Measurements from ENCODE around the gene MTCL1.
"Not testable (repeated sequence)": the region's sequence is repeated elsewhere in the genome, so short reads cannot be mapped to it uniquely, and the experiment has no call there.

Gene MTCL1

GRCh38 chr18:8745355-8746014, 40.1 kb downstream of the MTCL1 start:
- DNase-seq: peak in 3 of 6 experiments; percentile 2 to 10 (median 7)

DNA sequence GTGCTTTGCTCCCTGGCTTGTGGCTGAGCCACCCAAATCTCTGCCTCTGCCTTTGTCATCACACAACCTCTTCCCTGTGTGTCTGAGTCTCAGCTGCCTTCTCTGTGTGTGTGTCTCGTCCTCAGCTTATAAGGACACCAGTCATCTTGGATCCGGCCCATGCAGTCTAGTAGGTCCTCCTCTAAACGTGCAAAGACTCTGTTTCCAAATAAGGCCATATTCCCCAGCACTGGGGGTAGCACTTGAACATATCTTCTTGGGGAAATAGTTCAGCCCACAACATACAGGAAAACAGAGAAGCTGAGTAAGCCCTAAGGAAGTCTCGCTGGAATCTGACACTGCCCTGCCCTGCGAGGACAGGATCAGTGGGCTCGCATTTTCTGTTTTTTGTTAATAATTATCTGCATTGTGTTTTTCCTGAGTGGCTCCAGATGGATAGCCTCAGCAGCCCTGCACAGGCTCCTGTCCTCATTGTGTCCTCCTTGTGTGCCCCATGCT, 42.1 kb downstream of the MTCL1 start:
- no peak for DNase-seq

DNA sequence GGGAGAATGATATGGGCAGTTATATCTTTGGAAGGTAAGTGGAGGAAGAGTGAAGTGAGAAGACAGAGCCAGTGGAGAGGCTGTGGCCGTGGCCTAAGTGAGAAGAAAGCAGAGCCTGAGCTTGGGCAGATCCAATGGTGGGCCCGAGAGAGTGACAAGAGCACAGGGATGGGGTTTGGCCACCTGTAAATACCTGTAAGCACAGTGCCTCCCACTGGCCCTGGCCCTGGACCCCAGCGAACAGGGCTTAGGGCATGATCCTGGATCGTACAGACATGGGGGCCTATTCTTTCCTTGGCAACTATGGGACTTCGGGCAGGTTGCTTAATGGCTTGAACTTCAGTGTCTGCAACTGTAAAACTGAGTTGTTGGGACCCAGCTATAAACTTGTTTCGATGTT, 44.1 kb downstream of the MTCL1 start:
- no peak for DNase-seq

DNA sequence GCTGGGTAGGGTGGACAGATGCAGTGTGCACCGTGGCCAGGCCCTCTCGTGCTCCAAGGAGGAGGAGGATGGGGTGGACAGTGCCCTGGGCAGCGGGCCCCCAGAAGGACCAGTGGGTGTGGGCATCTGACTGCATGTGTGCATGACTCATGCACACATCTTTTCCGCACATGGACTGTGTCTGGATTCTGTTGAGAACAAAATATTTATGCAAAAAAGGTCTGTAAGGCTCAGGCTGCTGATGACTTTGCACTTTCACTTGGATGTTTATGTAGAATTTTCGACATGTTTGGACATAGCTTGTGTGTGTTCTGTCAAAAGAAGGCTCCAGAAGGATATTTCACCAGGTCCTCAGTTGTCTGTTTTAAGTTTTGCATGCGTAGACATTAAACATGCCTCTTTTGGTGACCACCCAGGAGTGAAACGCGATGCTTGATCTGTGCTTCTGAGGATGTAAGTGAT, 45.6 kb downstream of the MTCL1 start:
- no peak for DNase-seq

- DNase-seq: no peak
Observed at GRCh38 chr18:8751692-8752091, 46.3 kb downstream of the MTCL1 start.

DNA sequence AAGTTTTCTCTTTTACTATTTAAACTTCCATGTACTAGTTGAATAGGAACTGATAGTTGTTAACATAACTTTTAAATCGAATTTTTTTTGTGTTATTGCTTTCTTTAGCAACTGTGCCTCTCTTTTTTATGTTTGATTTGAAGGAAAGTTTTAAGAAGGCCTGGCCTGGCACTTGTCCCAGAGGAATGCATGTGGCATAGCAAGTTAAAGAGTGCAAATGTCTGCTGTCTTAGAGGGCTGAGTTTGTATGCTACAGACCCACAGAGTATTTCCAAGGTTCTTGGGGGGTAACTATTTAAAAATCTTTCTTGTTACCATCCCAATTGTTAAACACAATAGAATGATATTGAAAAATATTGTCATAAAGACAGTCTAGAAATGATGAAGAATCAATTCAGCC, 47.0 kb downstream of the MTCL1 start:
- DNase-seq: no peak

GRCh38 chr18:8754995-8755960, 49.9 kb downstream of the MTCL1 start:
- peak; percentile 16 to 88 (median 74) for DNase-seq

GRCh38 chr18:8756571-8756970, 51.2 kb downstream of the MTCL1 start:
- DNase-seq: no peak

DNA sequence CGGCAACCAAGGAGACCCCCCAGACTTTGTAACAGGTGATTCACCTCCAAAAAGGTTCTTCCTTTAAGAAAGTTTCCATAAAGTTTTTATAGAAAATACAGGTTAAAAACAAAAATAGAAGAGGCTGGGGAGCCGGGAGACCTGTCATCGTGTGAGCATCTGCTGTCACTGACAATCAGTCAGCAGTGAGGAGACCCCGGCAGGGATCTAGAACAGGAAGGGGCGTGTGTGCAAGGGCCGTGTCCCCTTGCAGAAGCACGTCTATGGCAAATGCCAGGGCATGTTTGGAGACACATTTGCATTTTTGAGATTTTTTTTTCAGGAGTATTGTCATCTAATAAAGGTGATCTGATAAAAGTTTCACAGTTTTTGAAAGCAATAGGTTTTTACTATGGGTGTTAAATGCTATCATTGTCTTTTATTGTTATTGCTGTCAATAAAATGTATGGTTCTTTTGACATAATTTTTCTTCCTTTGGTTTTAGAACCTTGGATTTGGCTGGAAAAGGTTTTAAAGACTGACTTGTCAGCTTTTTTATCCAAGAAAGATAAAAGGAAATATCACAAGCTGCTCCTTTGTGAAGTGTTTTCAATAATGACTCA, 52.1 kb downstream of the MTCL1 start:
- DNase-seq: no peak

- no peak for DNase-seq
Observed at GRCh38 chr18:8758466-8758865, 53.1 kb downstream of the MTCL1 start.

DNA sequence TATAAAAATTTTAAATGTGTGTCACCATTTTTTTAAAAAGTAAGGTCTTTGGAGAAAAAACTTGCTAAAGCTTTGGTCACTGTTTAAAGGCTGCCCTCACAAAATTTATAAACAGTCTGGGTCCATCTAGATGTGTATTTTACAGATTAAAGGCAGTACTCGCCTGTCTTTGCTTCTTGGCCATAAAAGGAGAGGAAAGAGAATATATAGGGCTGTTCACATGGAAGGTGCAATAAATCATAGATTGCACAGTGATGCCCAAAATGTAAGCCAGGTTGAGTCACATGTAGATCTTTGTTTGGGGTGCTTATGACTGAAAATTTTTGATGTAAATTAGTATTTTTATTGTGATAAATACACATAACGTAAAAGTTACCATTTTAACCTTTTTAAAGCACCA, 55.6 kb downstream of the MTCL1 start:
- no peak for DNase-seq

DNA sequence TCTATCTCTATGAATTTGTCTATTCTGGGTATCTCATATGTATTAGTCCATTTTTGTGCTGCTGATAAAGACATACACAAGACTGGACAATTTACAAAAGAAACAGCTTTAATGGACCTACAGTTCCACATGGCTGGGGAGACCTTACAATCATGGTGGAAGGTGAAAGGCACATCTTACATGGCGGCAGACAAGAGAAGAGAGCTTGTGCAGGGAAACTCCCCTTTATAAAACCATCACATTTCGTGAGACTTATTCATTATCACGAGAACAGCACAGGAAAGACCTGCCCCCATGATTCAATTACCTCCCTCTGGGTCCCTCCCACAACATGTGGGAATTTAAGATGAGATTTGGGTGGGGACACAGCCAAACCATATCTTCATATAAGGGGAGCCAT, 56.2 kb downstream of the MTCL1 start:
- DNase-seq: not testable (repeated sequence)

- no peak for DNase-seq
Observed at GRCh38 chr18:8762968-8763367, 57.6 kb downstream of the MTCL1 start.

DNA sequence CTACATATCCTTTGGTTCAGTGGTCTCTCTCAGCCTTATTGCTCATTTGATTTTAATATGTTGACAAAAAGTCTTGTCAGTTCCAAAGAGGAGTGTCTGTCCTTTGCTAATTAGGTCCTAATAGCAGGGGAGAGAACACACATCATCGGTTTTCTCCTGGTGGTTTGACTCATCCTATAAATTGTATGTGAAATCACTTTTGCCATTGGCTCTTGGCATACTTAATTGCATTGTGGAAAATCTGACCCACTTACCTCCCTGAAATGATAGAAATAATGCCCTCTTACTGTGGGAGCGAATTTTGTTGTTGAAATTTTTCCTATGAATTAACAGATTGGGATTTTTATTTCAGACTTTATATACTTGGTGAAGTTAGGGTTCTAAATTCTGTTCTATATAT, 58.3 kb downstream of the MTCL1 start:
- no peak for DNase-seq

- no peak for DNase-seq
Observed at GRCh38 chr18:8765783-8766463, 60.6 kb downstream of the MTCL1 start.

DNA sequence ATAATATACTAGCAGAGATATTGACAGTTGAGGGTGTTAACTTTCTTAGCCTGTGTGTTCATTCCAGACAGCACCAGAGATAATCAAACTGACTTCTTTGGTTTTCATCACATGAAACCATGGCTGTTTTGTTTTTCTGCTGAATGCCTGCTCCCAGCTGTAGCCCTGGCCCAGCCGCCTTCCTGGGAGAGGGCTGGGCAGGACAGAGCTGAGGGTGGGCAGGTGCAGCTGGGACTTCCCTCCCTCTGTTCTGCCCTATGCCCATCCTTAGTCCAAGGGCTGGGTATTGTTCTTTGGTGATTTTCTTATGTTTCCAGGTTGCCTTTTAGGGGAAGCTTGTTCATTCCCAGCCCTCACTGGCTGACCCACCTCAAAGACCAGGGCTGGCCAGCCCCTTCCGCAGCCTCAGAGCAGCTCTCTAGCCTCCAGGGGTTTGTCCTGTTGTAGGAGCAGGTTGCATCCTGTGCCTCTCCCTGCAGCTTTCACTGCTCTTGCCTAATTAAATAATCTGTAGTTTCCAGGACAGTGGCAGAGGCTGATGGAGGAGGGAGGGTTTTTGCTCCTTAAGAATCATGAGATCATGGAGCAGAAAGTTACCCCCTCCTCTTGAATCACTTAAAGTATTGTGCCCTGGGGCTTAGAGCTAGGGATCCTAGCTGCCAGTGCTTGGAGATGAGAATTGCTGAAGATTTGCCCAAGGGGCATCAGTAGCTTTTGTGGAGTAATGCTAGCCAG, 61.4 kb downstream of the MTCL1 start:
- no peak for DNase-seq

GRCh38 chr18:8767340-8767739, 62.0 kb downstream of the MTCL1 start:
- no peak for DNase-seq

DNA sequence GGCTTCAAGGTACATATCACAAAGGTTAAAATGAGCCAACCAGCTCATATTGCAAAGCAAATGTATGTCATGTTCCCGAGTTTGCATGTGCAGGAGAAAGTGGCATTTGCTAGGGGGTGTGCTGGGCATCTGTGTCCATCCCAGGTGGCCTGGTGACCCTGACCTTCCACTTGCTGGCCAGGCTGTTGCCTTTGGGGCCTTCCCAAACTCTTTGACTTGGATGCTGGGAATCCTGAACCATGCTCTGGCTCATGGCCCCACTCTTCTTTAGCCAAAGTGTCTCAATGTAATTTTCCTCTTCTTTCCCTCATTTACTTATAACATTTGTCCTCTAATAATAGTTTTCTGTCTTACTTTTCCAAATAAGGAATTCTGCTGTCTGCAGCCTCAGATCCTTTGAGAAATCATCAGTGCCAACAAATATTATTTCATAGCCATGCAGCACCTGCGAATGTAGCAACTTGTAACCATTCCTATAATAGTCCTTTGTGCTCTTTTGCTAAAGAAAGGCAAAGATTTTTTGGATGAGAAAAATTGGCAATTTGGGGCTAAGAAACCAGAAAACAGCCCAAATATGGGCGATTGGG, 64.2 kb downstream of the MTCL1 start:
- no peak for DNase-seq

DNA sequence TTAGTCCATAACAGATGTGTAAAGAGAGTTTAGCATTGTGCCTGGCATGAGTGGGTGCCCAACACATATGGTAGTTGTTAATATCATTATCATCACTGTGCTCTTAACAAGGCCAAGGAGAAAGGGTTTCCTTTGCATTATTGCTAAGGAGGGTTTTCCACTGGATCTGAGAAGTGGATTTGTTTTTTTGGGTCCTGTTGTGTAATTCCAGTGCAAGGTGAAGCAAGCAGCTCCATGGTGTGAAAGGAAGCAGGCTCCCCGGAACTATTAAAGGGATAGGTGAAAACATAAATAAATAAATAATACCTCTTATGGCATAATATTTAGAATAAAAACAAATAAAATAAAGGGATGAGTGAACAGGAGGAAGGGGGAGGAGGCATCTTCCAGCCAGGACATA, 65.3 kb downstream of the MTCL1 start:
- no peak for DNase-seq

- no peak for DNase-seq
Observed at GRCh38 chr18:8771930-8772329, 66.6 kb downstream of the MTCL1 start.

DNA sequence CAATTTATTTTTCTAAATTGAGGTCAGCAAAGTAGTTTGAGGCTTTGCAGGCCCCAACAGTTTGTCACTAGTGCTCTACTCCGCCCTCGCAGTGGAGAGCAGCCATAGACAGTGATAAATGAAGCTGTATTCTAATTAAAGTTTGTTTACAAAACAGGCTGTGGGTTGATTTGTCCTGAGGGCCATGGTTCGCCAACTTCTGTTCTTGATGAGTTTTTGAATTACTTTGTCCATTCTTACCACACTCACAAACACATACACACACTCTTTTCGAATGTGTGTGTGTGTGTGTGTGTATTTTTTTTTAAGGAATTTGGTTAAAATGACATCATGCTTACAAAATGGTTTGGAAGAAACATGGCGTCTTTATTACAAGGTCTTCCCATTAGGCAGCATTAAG, 68.6 kb downstream of the MTCL1 start:
- no peak for DNase-seq

Measured in stimulated activated naive CD4-positive, alpha-beta T cell (primary cell).